ENCODE measurements around the gene SIRPD. TPM values are rescaled to one million over a fixed set of nuclear protein-coding genes. Genes with fewer than 3 reads are reported as not detected.

SIRPD gene
- total RNA-seq, 2 experiments from 2014 or later: not detected

DNA sequence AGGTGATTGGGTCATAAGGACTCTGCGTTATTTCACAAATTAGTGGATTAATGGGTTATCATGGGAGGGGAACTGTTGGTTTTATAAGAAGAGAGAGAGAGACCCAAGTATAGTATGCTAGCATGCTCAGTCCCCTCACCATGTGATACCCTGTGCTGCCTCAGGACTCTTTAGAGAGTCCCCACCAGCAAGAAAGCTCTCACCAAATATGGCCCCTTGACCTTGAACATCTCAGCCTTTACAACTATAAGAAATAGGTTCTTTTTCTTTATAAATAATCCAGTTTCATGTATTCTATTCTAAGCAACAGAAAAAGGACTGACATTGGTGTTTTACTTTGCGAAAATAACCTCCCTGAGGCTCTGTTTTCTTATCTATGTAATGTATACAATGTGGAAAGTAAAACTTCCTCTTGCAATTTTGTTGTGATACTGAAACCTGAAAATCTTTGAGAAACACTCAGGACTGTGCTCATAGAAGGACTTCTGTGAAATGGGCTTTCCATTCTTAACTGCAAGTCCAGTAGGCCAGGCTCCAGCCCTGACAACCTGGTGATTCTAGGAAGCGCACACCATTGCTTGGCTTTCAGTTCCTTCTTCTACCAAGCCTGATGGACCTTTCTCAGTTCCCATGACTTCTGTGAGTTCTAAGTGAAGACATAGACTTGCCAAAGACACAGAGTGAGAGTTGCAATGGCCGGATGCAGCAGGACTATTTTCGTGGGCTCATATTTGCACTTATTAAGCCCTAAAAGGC is 21.9 kb downstream of the SIRPD start:
- Mint-ChIP-seq H3K9me3 (peaks cover 6% of the 10 kb centered on the region), H3K4me1 (ENCODE audit: low read depth) (peaks cover 20% of the 10 kb centered on the region), H3K27me3 (ENCODE audit: low read depth) (no peaks in the 10 kb centered on the region), H3K36me3 (ENCODE audit: low read depth) (no peaks in the 10 kb centered on the region), H3K27ac (no peak overlapping the region), H3K4me3 (no peak overlapping the region)
- CTCF ChIA-PET: interaction anchor here (0.6 kb wide), 1 partner anchor 198 kb away, joined by 3 read pairs; no protein-coding TSS in a partner anchor
- no peak for DNase-seq
- intact Hi-C loops (cut with micrococcal nuclease): no loop called here

DNA sequence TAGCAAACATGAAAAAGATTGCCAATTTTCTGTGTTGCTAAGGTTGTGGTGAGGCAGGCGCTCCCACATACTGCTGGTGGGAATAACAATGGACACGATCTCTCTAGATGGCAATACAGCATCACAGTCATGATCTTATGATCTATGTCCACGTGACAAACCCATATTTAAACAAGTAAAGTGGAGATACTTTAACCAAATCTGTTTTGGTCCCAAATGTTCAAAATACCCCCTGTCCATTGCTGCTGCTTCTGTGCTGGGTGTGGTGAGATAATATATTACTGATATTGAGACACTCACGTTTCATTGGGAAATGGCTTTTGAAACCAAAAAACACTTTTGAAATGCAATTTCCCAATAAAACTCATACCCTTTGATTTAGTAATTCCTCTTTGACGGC is 23.0 kb downstream of the SIRPD start:
- Mint-ChIP-seq H3K9me3 (peaks cover 1% of the 10 kb centered on the region), H3K4me1 (ENCODE audit: low read depth) (peaks cover 17% of the 10 kb centered on the region), H3K4me3 (no peak overlapping the region), H3K36me3 (ENCODE audit: low read depth) (no peaks in the 10 kb centered on the region), H3K27ac (no peak overlapping the region), H3K27me3 (ENCODE audit: low read depth) (no peaks in the 10 kb centered on the region)
- no peak for DNase-seq
- CTCF ChIA-PET: interaction anchor here (1.2 to 2.3 kb wide), 2 partner anchors 200 to 243 kb away, joined by 5 to 17 read pairs; no protein-coding TSS in a partner anchor
- intact Hi-C loops (cut with micrococcal nuclease): no loop called here

DNA sequence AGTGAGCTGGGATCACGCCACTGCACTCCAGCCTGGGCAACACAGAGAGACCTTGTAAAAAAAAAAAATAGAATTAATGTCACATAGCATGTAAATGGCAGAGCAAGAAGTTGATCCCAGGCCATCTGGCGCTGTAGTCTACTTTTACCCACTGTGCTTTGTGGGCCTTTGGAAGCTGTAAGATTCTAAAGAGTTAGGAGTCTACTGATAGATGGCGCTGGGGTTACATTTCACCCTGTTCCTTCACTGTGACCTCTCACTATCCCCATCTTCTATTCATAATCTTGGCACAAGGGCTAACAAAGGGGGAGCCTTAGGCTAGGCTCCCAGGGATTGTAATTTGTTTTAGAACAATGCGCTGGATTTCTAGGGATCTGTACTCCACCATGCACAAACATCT is 24.4 kb downstream of the SIRPD start:
- H3K27me3 Mint-ChIP-seq (ENCODE audit: low read depth): no peaks in the 10 kb centered on the region
- peaks cover 2% of the 10 kb centered on the region for H3K9me3 Mint-ChIP-seq
- peak; percentile 22 for DNase-seq
- H3K4me1 Mint-ChIP-seq (ENCODE audit: low read depth): peaks cover 12% of the 10 kb centered on the region
- no peak overlapping the region for H3K27ac Mint-ChIP-seq
- no peak overlapping the region for H3K4me3 Mint-ChIP-seq
- CTCF ChIA-PET: interaction anchor here (0.5 to 2.3 kb wide), 4 partner anchors 27 to 244 kb away, joined by 4 to 17 read pairs (median 4); no protein-coding TSS in a partner anchor
- intact Hi-C loops (cut with micrococcal nuclease): loop anchor here (1.0 kb wide), 1 partner anchor 201 kb away; no protein-coding TSS in a partner anchor
- no peaks in the 10 kb centered on the region for H3K36me3 Mint-ChIP-seq (ENCODE audit: low read depth)

DNA sequence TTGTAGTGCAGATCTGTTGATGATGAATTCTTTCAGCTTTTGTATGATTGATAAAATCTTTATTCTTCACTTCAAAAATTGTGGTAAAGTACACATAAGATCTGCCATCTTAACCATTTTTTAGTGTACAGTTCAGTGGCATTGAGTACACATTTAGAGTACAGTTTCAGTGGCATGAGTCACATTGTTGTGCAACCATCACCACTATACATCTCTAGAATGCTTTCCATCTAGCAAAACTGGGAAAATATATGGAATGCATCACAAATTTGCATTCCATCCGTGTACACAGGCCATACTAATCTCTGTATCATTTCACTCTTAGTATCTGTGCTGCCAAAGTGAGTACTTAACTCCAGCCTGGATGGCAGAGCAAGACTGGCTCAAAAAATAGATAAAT is 28.7 kb downstream of the SIRPD start:
- intact Hi-C loops (cut with micrococcal nuclease): no loop called here
- Mint-ChIP-seq H3K27ac (no peak overlapping the region), H3K27me3 (ENCODE audit: low read depth) (peaks cover 2% of the 10 kb centered on the region), H3K36me3 (ENCODE audit: low read depth) (no peaks in the 10 kb centered on the region), H3K4me1 (ENCODE audit: low read depth) (peaks cover 9% of the 10 kb centered on the region), H3K9me3 (peaks cover 5% of the 10 kb centered on the region), H3K4me3 (no peak overlapping the region)
- DNase-seq: no peak
- CTCF ChIA-PET: interaction anchor here (0.9 kb wide), 1 partner anchor 11 kb away, joined by 3 read pairs; no protein-coding TSS in a partner anchor

DNA sequence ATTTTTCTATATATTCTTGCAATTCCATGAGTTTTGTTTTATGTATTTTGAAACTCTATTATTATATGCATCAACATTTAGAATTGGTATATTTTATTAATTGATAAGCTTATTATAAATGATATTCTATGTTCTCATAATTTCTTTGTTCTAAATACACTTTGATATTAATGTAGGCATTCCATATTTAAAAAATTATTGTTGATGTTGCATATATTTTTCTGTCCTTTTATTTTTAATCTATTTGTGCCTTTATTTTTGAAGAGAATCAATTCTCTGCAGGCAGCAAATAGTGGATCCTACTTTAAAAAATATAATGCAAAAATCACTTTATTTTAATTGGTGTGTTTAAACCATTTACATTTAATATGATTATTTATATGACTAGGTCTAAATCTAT is 29.6 kb downstream of the SIRPD start:
- no peak for DNase-seq
- CTCF ChIA-PET: no interaction called here
- H3K36me3 Mint-ChIP-seq (ENCODE audit: low read depth): no peaks in the 10 kb centered on the region
- peaks cover 9% of the 10 kb centered on the region for H3K4me1 Mint-ChIP-seq (ENCODE audit: low read depth)
- no peak overlapping the region for H3K4me3 Mint-ChIP-seq
- peaks cover 2% of the 10 kb centered on the region for H3K27me3 Mint-ChIP-seq (ENCODE audit: low read depth)
- H3K27ac Mint-ChIP-seq: no peak overlapping the region
- peaks cover 5% of the 10 kb centered on the region for H3K9me3 Mint-ChIP-seq
- intact Hi-C loops (cut with micrococcal nuclease): no loop called here

DNA sequence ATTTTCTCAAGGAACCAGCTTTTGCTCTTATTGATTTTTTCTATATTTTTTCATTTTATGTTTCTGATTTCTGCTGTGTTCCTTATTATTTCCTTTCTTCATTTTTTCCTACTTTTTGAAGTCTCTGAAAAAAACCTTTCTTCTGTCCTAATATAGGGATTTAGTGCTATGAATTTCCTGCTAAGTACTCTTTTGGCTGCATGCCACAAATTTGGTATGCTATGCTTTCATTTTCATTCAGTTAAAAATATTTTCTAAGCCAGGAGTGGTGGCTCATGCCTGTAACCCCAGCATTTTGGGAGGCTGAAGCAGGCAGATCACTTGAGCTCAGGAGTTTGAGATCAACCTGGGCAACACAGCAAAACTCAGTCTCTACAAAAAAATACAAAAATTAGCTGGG is 30.6 kb downstream of the SIRPD start:
- H3K27me3 Mint-ChIP-seq (ENCODE audit: low read depth): peaks cover 2% of the 10 kb centered on the region
- CTCF ChIA-PET: interaction anchor here (1.0 kb wide), 1 partner anchor 208 kb away, joined by 3 read pairs; no protein-coding TSS in a partner anchor
- peaks cover 9% of the 10 kb centered on the region for H3K4me1 Mint-ChIP-seq (ENCODE audit: low read depth)
- intact Hi-C loops (cut with micrococcal nuclease): no loop called here
- no peak for DNase-seq
- no peak overlapping the region for H3K4me3 Mint-ChIP-seq
- H3K36me3 Mint-ChIP-seq (ENCODE audit: low read depth): no peaks in the 10 kb centered on the region
- peaks cover 5% of the 10 kb centered on the region for H3K9me3 Mint-ChIP-seq
- H3K27ac Mint-ChIP-seq: no peak overlapping the region

DNA sequence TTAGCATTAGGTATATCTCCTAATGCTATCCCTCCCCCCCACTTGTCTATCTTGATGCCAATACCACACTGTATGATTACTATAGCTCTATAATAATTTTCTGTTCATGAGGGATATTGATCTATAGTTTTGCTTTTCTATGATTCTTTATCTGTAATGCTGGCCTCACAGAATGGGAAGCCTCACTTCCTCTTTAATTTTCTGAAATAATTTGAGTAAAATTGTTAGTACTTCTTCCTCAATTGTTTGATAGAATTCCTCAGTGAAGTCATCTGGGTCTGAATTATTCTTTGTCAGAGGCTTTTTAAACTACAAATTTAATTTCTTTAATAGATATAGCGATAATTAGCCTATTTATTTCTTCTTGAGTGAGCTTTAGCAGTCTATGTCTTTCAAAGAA is 31.2 kb downstream of the SIRPD start:
- H3K4me3 Mint-ChIP-seq: no peak overlapping the region
- CTCF ChIA-PET: interaction anchor here (1.0 kb wide), 1 partner anchor 209 kb away, joined by 3 read pairs; no protein-coding TSS in a partner anchor

DNA sequence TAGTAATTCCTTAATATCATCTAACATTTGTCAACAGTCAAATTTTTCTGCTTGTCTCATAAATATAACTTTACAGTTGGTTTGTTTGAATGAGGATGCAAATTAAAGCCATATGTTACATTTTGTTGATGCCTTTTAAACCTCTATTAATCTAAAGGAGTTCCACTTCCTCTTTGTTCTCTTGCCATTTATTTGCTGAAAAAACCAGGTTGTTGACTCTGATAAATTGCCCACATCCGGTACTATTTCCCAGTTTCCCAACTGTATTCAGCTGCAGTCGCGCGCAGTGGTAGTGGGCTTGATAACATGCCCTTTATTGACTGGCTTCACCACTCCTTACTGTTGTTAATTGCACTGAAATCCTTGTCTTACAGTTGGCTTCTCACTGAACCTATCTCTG is 33.5 kb downstream of the SIRPD start:
- Mint-ChIP-seq H3K4me3 (no peak overlapping the region), H3K9me3 (peaks cover 5% of the 10 kb centered on the region), H3K4me1 (ENCODE audit: low read depth) (peaks cover 3% of the 10 kb centered on the region), H3K27ac (no peak overlapping the region), H3K27me3 (ENCODE audit: low read depth) (peaks cover 2% of the 10 kb centered on the region), H3K36me3 (ENCODE audit: low read depth) (no peaks in the 10 kb centered on the region)
- CTCF ChIA-PET: interaction anchor here (2.2 kb wide), 1 partner anchor 20 kb away, joined by 11 read pairs; no protein-coding TSS in a partner anchor
- intact Hi-C loops (cut with micrococcal nuclease): no loop called here
- no peak for DNase-seq

More for the DNA sequence above, 31.2 kb downstream of the SIRPD start:
- intact Hi-C loops (cut with micrococcal nuclease): no loop called here
- no peak for DNase-seq
- Mint-ChIP-seq H3K27me3 (ENCODE audit: low read depth) (peaks cover 2% of the 10 kb centered on the region), H3K36me3 (ENCODE audit: low read depth) (no peaks in the 10 kb centered on the region), H3K4me1 (ENCODE audit: low read depth) (peaks cover 9% of the 10 kb centered on the region), H3K9me3 (peaks cover 5% of the 10 kb centered on the region), H3K27ac (no peak overlapping the region)

DNA sequence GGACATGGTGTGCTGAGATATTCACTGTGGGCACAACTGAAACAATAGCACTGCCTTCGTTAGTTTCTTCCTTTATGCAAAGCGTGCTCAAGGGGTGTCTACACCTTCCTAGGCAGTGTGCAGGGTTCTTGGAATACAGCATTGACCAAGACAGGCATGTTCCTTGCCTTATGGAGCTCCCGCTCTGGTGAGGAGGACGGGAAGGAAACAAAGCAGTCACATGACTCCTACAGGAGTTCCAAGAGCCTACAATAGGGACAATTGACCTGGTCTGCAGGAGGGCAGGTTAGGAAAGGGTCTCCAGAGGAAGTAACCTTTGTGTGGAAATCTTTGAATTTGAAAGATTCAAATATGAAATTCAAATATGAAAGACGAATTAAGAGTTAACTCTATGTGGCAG is 40.5 kb downstream of the SIRPD start:
- no peaks in the 10 kb centered on the region for H3K36me3 Mint-ChIP-seq (ENCODE audit: low read depth)
- H3K27me3 Mint-ChIP-seq (ENCODE audit: low read depth): no peaks in the 10 kb centered on the region
- CTCF ChIA-PET: interaction anchor here (0.9 to 1.6 kb wide), 2 partner anchors 12 to 13 kb away, joined by 3 to 4 read pairs; no protein-coding TSS in a partner anchor
- H3K27ac Mint-ChIP-seq: no peak overlapping the region
- intact Hi-C loops (cut with micrococcal nuclease): no loop called here
- peaks cover 4% of the 10 kb centered on the region for H3K9me3 Mint-ChIP-seq
- no peaks in the 10 kb centered on the region for H3K4me1 Mint-ChIP-seq (ENCODE audit: low read depth)
- no peak for DNase-seq
- no peak overlapping the region for H3K4me3 Mint-ChIP-seq

DNA sequence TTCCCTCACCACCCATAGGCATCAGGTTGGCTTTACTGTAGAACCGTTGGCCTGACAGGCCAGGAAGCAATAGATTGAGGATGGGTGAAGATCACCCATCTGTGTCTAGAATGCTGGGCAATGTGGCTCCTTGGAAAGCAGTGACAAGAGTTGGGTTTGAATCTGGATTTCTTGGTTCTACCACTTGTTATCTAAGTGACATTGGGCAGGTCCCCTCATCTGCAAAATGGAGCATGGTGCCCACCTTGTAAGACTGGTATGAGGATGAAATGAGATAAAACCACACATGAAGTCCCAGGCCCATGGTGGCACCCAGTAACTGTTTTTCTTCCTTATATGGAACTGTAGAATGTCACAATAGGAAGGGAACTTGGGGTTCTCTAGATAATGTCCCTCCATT is 43.7 kb downstream of the SIRPD start:
- DNase-seq: no peak
- Mint-ChIP-seq H3K27ac (no peak overlapping the region), H3K4me1 (ENCODE audit: low read depth) (no peaks in the 10 kb centered on the region), H3K27me3 (ENCODE audit: low read depth) (no peaks in the 10 kb centered on the region), H3K9me3 (peaks cover 4% of the 10 kb centered on the region), H3K36me3 (ENCODE audit: low read depth) (no peaks in the 10 kb centered on the region), H3K4me3 (no peak overlapping the region)
- intact Hi-C loops (cut with micrococcal nuclease): no loop called here
- CTCF ChIA-PET: interaction anchor here (3.1 kb wide), 1 partner anchor 10 kb away, joined by 15 read pairs; no protein-coding TSS in a partner anchor

DNA sequence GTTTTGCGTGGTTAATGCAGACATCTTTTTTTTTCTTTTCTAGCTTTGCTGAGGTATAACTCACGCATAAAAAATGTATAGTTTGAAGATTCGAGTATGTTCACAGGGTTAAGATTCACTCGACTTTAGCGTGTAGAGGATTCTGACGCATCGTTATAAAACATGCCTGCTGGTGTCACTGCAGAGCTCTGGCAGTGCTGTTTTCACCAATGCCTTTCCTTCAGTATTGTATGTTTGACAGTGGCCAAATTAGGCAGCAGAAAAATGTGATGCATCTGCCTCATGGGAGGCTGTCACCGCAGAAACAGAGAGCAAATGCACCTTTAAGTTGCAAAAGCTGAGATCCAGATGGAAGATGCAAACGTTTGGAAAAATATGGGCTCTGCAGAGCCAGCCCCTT is 48.3 kb downstream of the SIRPD start:
- CTCF ChIA-PET: interaction anchor here (0.5 to 5.7 kb wide), 14 partner anchors 11 to 873 kb away, joined by 3 to 42 read pairs (median 4); no protein-coding TSS in a partner anchor
- Mint-ChIP-seq H3K4me1 (ENCODE audit: low read depth) (no peaks in the 10 kb centered on the region), H3K4me3 (no peak overlapping the region), H3K27me3 (ENCODE audit: low read depth) (no peaks in the 10 kb centered on the region), H3K27ac (no peak overlapping the region), H3K36me3 (ENCODE audit: low read depth) (no peaks in the 10 kb centered on the region), H3K9me3 (peaks cover 4% of the 10 kb centered on the region)
- DNase-seq: peak; percentile 58
- intact Hi-C loops (cut with micrococcal nuclease): loop anchor here (1.0 kb wide), 1 partner anchor 225 kb away; no protein-coding TSS in a partner anchor

DNA sequence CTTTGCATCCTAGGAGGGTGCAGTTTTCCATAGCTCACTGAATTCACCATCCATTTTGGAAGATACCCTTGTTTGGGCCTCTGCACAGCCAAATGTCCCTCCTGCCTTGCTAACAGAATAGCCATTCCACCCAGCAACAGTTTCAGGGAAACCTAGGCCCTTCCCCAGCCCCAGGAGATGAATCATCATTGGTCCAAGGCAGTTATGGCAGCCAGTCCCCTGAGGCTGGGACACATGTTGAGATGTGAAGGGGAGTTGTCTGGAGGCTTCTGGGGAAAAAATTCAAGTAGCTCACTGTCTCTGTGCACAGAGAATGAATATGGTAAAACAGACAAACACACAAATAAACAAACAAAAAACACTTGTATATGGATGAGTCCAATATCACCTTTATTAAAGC is 48.9 kb downstream of the SIRPD start:
- Mint-ChIP-seq H3K4me1 (ENCODE audit: low read depth) (peaks cover 2% of the 10 kb centered on the region), H3K9me3 (peaks cover 4% of the 10 kb centered on the region), H3K27ac (no peak overlapping the region), H3K4me3 (no peak overlapping the region), H3K36me3 (ENCODE audit: low read depth) (no peaks in the 10 kb centered on the region), H3K27me3 (ENCODE audit: low read depth) (no peaks in the 10 kb centered on the region)
- intact Hi-C loops (cut with micrococcal nuclease): no loop called here
- CTCF ChIA-PET: interaction anchor here (0.6 to 5.7 kb wide), 10 partner anchors 43 to 874 kb away, joined by 3 to 42 read pairs (median 3); no protein-coding TSS in a partner anchor
- no peak for DNase-seq

Data from activated naive CD4-positive, alpha-beta T cell treated with anti-CD3 and anti-CD28 coated beads for 36 hours (primary cell).